ENCODE measurements around the gene CCL7. TPM values are rescaled to one million over a fixed set of nuclear protein-coding genes. Genes with fewer than 3 reads are reported as not detected.
"Not testable (repeated sequence)": the region's sequence is repeated elsewhere in the genome, so short reads cannot be mapped to it uniquely, and the experiment has no call there.

The CCL7 gene
- not detected for total RNA-seq

DNA sequence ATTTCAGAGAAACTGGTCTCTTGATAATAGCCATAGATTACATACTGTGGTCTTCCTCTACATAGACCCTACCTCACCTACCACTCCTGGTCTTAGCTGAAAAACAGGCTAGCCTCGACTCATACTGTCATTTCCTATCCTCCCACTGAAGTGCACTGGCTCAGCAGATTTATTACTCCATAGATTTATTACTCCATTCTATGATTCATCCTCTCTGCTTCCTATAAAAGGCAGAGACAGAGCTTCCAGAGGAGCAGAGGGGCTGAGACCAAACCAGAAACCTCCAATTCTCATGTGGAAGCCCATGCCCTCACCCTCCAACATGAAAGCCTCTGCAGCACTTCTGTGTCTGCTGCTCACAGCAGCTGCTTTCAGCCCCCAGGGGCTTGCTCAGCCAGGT lies at the start of gene CCL7:
TSS of gene CCL7 (plus strand) at position 253 of the 400 bp plus-strand sequence. CDS start at position 323, 70 bp downstream.
- no peak within 1 kb of the TSS for H3K4me3 Mint-ChIP-seq
- H3K27ac Mint-ChIP-seq, result no peak within 1 kb of the TSS
- H3K27me3 Mint-ChIP-seq (ENCODE audit: low read depth), result peaks cover 39% of the 10 kb centered on the region
- no peak for DNase-seq
- CTCF ChIA-PET, result no interaction called here
- H3K4me1 Mint-ChIP-seq (ENCODE audit: low read depth), result no peaks in the 10 kb centered on the region
- intact Hi-C loops (cut with micrococcal nuclease), result no loop called here
- H3K36me3 Mint-ChIP-seq (ENCODE audit: low read depth), result no peaks in the 10 kb centered on the region
- H3K9me3 Mint-ChIP-seq, result no peaks in the 10 kb centered on the region

DNA sequence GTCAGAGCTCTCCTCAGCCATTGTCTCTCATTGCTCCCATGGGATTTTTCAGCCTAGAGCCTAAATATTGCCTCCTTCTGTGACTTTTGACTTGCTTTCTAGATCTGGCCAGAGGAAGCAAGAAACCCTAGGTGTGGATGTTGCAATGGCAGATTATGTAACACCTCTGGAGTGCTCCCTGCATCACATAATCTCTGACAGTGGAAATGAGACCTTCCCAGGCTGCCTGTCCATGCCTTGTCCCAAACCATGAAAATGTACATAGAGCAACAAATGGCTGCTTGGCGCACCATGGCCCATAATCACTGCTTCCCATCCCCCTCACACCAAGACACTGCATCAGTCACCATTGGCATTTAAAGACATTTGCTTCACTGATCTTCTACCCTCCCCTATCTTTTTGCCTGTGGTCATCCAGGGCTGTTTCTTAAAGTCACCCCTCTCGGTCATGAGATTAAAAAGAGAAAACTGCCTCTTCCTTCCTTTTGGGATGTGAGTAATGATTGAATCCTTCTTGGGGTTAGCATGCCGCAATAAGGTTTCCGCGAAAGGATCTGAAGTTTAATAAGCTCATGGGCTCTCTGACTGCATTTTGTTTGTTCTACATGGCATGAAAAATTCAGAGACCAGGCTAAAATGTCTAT lies 49.1 kb upstream of the CCL7 start:
- Mint-ChIP-seq H3K27me3 (ENCODE audit: low read depth) (peaks cover 36% of the 10 kb centered on the region), H3K4me1 (ENCODE audit: low read depth) (no peaks in the 10 kb centered on the region), H3K9me3 (no peaks in the 10 kb centered on the region), H3K27ac (no peak overlapping the region), H3K4me3 (no peak overlapping the region), H3K36me3 (ENCODE audit: low read depth) (no peaks in the 10 kb centered on the region)
- intact Hi-C loops (cut with micrococcal nuclease), result no loop called here
- CTCF ChIA-PET, result interaction anchor here (0.7 kb wide), 1 partner anchor 140 kb away, joined by 4 read pairs; no protein-coding TSS in a partner anchor
- DNase-seq, result no peak

- intact Hi-C loops (cut with micrococcal nuclease), result no loop called here
- no peak overlapping the region for H3K4me3 Mint-ChIP-seq
- no peak for DNase-seq
- H3K27me3 Mint-ChIP-seq (ENCODE audit: low read depth), result peaks cover 36% of the 10 kb centered on the region
- H3K9me3 Mint-ChIP-seq, result no peaks in the 10 kb centered on the region
- H3K27ac Mint-ChIP-seq, result no peak overlapping the region
- H3K36me3 Mint-ChIP-seq (ENCODE audit: low read depth), result no peaks in the 10 kb centered on the region
- no peaks in the 10 kb centered on the region for H3K4me1 Mint-ChIP-seq (ENCODE audit: low read depth)
- CTCF ChIA-PET, result interaction anchor here (0.7 kb wide), 1 partner anchor 140 kb away, joined by 4 read pairs; no protein-coding TSS in a partner anchor
Measured at GRCh38 chr17:34221411-34221810, 48.6 kb upstream of the CCL7 start.

DNA sequence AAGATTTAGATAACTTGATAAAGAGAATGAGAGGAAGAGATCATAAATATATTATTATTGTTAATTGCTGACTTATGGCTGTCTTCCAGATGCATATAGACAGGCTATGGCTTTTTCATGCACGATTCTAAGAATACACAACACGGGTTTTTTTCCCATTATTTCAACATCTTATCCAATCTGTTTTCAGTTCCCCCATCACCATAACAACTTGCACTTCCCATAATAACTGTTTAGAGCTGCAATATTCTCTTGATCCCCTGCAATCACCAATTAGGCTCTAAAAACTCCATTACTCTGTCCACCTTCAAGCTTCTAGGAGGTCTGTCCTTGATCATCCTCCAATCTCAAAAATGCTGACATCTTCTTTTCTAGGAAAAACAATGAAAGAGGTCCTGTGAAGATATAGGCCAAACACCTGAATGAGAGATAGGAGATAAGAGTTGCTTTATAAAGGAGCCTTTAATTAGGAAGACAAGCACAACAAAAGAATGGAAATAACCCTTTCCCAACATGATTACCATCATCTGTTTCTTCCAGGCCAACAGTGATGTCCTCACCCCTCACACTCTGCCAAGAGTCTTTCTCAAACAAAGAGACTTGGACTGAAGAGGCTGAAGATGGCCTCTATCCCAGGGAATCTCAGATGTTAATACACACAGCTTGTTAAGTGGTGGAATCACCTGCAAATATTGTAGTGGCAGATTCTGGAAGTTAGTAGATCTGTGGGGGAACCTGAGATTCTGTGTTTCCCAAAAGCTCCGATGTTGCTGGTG lies 47.1 kb upstream of the CCL7 start:
- H3K27ac Mint-ChIP-seq, result no peak overlapping the region
- H3K36me3 Mint-ChIP-seq (ENCODE audit: low read depth), result no peaks in the 10 kb centered on the region
- H3K27me3 Mint-ChIP-seq (ENCODE audit: low read depth), result peaks cover 31% of the 10 kb centered on the region
- DNase-seq, result no peak
- CTCF ChIA-PET, result interaction anchor here (2.8 kb wide), 1 partner anchor 22 kb away, joined by 8 read pairs; no protein-coding TSS in a partner anchor
- no peaks in the 10 kb centered on the region for H3K4me1 Mint-ChIP-seq (ENCODE audit: low read depth)
- no peaks in the 10 kb centered on the region for H3K9me3 Mint-ChIP-seq
- intact Hi-C loops (cut with micrococcal nuclease), result no loop called here
- H3K4me3 Mint-ChIP-seq, result no peak overlapping the region

DNA sequence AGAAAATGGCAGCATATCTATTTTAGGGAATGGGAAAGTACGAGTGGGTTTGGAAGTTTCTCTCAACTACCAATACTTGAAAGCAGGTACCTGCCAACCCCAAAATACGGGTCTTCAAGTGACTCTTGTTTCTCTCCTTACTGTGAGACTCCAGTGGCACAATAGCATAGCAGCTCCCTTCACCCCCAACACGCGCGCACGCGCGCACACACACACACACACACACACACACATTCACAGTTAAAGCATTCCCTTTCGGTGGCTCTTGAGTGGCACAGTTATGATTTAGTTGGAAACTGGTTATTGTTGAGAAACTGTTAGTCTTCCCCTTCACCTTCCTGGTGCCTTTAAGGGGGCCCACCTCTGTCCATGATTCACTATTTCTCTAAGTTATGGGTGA lies 45.0 kb upstream of the CCL7 start:
- Mint-ChIP-seq H3K4me3 (no peak overlapping the region), H3K27ac (no peak overlapping the region), H3K27me3 (ENCODE audit: low read depth) (peaks cover 22% of the 10 kb centered on the region), H3K36me3 (ENCODE audit: low read depth) (no peaks in the 10 kb centered on the region), H3K9me3 (peaks cover 4% of the 10 kb centered on the region), H3K4me1 (ENCODE audit: low read depth) (no peaks in the 10 kb centered on the region)
- intact Hi-C loops (cut with micrococcal nuclease), result no loop called here
- no peak for DNase-seq
- CTCF ChIA-PET, result interaction anchor here (1.1 to 2.8 kb wide), 2 partner anchors 24 to 136 kb away, joined by 3 to 8 read pairs; no protein-coding TSS in a partner anchor

DNA sequence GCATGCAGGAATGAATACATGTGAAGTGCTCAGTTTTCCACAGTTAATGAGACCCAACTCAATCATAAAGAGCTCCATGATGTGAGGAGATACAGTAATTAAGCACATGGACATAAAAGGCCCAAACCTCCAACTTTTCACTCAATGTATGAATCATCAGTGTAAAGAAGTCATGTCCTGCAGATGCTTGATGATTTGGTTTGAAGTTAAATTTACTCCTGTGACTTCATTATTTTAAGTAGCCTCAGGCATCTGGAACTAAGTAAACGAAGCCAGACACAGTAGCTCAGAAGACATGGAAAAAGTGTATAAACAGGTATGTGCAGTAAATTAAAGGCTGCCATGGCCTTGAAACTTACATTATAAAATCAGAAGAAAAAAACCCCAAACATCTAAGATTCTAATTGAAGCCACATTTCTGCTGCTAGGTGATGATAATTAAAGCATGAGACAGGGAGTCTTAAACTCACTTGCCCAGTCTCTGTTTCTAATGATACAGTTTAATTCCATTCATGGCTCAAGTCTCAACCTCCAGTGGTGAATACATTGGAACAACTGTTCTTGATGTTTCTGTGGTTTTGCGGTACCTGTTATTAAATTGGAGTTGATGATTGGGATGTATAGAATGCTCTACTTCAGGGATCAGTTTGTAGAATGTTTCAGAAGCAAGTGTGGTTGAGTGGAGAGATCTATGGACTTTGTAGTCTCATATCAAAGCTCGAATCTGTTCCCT lies 43.8 kb upstream of the CCL7 start:
- intact Hi-C loops (cut with micrococcal nuclease), result no loop called here
- CTCF ChIA-PET, result no interaction called here
- no peak overlapping the region for H3K4me3 Mint-ChIP-seq
- H3K4me1 Mint-ChIP-seq (ENCODE audit: low read depth), result no peaks in the 10 kb centered on the region
- H3K36me3 Mint-ChIP-seq (ENCODE audit: low read depth), result no peaks in the 10 kb centered on the region
- H3K27me3 Mint-ChIP-seq (ENCODE audit: low read depth), result peaks cover 25% of the 10 kb centered on the region
- DNase-seq, result no peak
- no peak overlapping the region for H3K27ac Mint-ChIP-seq
- peaks cover 6% of the 10 kb centered on the region for H3K9me3 Mint-ChIP-seq

DNA sequence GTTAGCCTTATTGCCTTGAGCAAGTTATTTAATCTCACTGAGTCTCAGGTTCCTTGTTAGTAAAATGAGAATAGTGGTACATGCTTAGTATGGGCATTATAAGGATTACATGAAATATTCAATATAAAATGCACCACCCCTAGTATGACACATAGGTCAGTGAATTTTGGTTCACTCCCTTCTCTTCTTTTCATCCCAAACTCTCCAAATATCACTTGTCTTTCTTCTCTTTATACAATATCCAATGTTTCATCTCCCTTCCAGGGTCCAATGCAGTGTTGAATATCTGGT lies 43.3 kb upstream of the CCL7 start:
- CTCF ChIA-PET, result no interaction called here
- no peaks in the 10 kb centered on the region for H3K36me3 Mint-ChIP-seq (ENCODE audit: low read depth)
- peaks cover 28% of the 10 kb centered on the region for H3K27me3 Mint-ChIP-seq (ENCODE audit: low read depth)

DNA sequence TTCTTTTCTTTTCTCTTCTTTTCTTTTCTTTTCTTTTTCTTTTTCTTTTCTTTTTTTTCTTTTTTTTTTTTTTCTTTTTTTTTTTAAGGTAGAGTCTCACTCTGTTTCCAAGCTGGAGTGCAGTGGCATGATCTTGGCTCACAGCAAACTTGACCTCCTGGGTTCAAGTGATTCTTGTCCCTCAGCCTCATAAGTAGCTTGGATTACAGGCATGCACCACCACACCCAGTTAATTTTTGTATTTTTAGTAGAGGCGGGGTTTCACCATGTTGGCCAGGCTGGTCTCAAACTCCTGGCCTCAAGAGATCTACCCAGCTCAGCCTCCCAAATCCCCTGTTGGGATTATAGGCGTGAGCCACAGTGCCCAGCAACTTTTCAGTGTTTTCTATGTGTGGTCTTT lies 42.7 kb upstream of the CCL7 start:
- DNase-seq; H3K27ac Mint-ChIP-seq; H3K4me3 Mint-ChIP-seq; H3K4me1 Mint-ChIP-seq (ENCODE audit: low read depth); CTCF ChIA-PET; intact Hi-C loops (cut with micrococcal nuclease); H3K9me3 Mint-ChIP-seq; H3K36me3 Mint-ChIP-seq (ENCODE audit: low read depth): not testable (repeated sequence)
- peaks cover 26% of the 10 kb centered on the region for H3K27me3 Mint-ChIP-seq (ENCODE audit: low read depth)

More for the DNA sequence above, 43.3 kb upstream of the CCL7 start:
- intact Hi-C loops (cut with micrococcal nuclease), result no loop called here
- H3K27ac Mint-ChIP-seq, result no peak overlapping the region
- H3K9me3 Mint-ChIP-seq, result peaks cover 6% of the 10 kb centered on the region
- no peak overlapping the region for H3K4me3 Mint-ChIP-seq
- no peaks in the 10 kb centered on the region for H3K4me1 Mint-ChIP-seq (ENCODE audit: low read depth)
- no peak for DNase-seq

- H3K4me1 Mint-ChIP-seq (ENCODE audit: low read depth), result no peaks in the 10 kb centered on the region
- CTCF ChIA-PET, result no interaction called here
- peaks cover 28% of the 10 kb centered on the region for H3K27me3 Mint-ChIP-seq (ENCODE audit: low read depth)
Measured at GRCh38 chr17:34227707-34228106, 42.3 kb upstream of the CCL7 start.

GRCh38 chr17:34228781-34229180 lies 41.2 kb upstream of the CCL7 start:
- peaks cover 6% of the 10 kb centered on the region for H3K9me3 Mint-ChIP-seq
- no peak for DNase-seq
- intact Hi-C loops (cut with micrococcal nuclease), result no loop called here
- no peaks in the 10 kb centered on the region for H3K36me3 Mint-ChIP-seq (ENCODE audit: low read depth)
- no peak overlapping the region for H3K4me3 Mint-ChIP-seq
- no peak overlapping the region for H3K27ac Mint-ChIP-seq
- no peaks in the 10 kb centered on the region for H3K4me1 Mint-ChIP-seq (ENCODE audit: low read depth)
- CTCF ChIA-PET, result interaction anchor here (2.0 kb wide), 1 partner anchor 28 kb away, joined by 8 read pairs; no protein-coding TSS in a partner anchor
- H3K27me3 Mint-ChIP-seq (ENCODE audit: low read depth), result peaks cover 31% of the 10 kb centered on the region

More at GRCh38 chr17:34227707-34228106, 42.3 kb upstream of the CCL7 start:
- Mint-ChIP-seq H3K27ac (no peak overlapping the region), H3K36me3 (ENCODE audit: low read depth) (no peaks in the 10 kb centered on the region), H3K4me3 (no peak overlapping the region), H3K9me3 (peaks cover 6% of the 10 kb centered on the region)
- intact Hi-C loops (cut with micrococcal nuclease), result no loop called here
- no peak for DNase-seq

GRCh38 chr17:34230342-34230741 lies 39.7 kb upstream of the CCL7 start:
- intact Hi-C loops (cut with micrococcal nuclease), result no loop called here
- Mint-ChIP-seq H3K27me3 (ENCODE audit: low read depth) (peaks cover 29% of the 10 kb centered on the region), H3K4me1 (ENCODE audit: low read depth) (no peaks in the 10 kb centered on the region), H3K36me3 (ENCODE audit: low read depth) (no peaks in the 10 kb centered on the region), H3K4me3 (no peak overlapping the region), H3K9me3 (peaks cover 6% of the 10 kb centered on the region), H3K27ac (no peak overlapping the region)
- CTCF ChIA-PET, result interaction anchor here (0.6 to 2.0 kb wide), 3 partner anchors 30 to 167 kb away, joined by 3 to 8 read pairs (median 3); no protein-coding TSS in a partner anchor
- DNase-seq, result no peak

DNA sequence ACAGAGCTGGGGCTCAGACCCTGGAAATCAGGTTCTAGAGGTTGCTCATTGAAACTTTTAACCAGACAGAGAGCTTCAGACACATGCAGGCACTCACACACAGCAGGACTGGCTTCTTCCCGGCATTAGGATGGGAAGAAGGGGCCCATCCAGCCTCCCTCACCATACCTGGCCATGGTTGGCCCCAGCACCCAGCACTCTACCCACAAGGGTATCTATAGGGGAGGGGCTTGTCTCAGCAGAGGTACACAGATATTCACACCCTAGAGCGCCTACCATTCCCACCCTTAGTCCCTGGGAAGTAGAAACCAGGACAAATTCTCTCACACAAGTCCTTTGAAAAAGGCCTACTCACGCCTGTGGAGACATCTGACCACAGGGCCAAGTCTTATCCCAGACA lies 35.4 kb upstream of the CCL7 start:
- no peak overlapping the region for H3K27ac Mint-ChIP-seq
- no peaks in the 10 kb centered on the region for H3K36me3 Mint-ChIP-seq (ENCODE audit: low read depth)
- DNase-seq, result no peak
- H3K4me3 Mint-ChIP-seq, result no peak overlapping the region
- CTCF ChIA-PET, result no interaction called here
- no peaks in the 10 kb centered on the region for H3K4me1 Mint-ChIP-seq (ENCODE audit: low read depth)
- peaks cover 25% of the 10 kb centered on the region for H3K27me3 Mint-ChIP-seq (ENCODE audit: low read depth)
- peaks cover 4% of the 10 kb centered on the region for H3K9me3 Mint-ChIP-seq
- intact Hi-C loops (cut with micrococcal nuclease), result no loop called here
